GM19025 (cell line): ENCODE measurements around the gene CALHM1.

ENCODE experiments used
- ATAC-seq: cut with Tn5 transposase; IDR thresholded peaks from one replicate; pipeline ENCODE4 v1.9.1; 2021; ENCODE audit warnings: mild to moderate bottlenecking, low read depth, moderate library complexity; ENCODE audit not compliant: unreplicated experiment

CALHM1 gene

DNA sequence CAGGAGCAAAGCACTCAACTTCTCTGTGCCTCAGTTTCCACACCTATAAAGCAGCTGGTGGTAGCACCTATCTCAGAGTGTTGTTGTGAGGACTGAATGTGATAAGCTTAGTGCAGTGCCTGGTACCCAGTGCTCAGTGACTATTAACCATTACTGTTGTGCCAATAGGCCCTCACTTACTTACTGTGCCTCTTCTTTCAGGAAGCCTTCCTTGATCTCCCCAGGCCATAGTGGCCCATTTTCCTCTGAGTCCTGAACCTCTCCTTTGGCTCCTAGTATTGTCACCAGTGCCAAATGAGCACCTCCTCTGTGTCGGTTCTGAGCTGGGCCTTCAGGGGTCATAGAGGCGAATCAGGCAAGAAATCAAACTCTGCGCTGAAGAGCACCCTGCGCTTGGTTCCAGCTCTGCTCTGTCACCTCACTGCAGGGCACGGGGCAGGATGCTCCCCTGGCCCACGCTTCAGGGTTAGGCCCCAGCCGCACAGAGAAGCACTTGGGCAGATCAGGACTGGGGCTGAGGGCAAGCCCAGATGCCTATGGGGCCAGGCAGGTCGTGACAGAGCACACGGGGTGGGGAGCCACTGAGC is 2.5 kb downstream of the CALHM1 start:
- ATAC-seq = no peak

DNA sequence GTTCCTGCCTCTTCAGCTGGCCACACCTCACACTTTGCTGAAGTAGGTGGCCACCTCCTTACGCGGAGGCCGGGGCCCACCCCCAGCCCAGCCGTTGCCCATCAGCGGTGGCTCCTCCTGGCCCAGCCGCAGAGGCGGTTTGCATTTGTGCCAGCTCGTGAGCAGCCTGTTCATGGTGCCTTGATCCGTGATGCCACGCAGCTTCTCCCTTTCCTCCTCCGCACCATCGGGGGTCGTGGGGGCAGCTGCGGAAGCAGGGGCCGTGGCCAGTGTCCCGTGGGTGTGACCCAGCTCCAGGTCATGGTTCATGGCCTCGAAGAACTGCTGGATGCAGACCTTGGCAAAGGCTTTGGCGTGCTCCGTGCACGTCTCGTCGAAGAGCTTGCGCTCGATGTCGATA is 3.5 kb downstream of the CALHM1 start:
- ATAC-seq = no peak

DNA sequence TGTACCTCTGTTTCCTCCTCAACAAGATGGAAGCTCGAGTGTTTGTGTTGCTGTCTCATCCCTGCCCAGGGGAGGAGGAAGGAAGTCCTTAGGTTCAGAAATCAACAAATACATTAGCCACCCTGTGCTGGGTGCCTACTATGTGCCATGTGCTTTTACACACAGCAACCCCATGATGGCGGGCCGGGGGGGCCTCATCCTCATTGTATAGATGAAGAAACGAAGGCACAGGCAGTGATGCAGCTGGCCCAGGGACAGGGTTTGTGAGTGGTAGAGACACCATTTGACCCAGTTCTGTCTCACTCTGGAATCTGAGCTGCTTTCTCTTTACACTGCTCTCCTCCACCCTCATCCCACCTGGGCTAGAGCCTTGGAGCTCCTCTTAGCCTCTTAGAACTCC is 4.7 kb downstream of the CALHM1 start:
- no peak for ATAC-seq

DNA sequence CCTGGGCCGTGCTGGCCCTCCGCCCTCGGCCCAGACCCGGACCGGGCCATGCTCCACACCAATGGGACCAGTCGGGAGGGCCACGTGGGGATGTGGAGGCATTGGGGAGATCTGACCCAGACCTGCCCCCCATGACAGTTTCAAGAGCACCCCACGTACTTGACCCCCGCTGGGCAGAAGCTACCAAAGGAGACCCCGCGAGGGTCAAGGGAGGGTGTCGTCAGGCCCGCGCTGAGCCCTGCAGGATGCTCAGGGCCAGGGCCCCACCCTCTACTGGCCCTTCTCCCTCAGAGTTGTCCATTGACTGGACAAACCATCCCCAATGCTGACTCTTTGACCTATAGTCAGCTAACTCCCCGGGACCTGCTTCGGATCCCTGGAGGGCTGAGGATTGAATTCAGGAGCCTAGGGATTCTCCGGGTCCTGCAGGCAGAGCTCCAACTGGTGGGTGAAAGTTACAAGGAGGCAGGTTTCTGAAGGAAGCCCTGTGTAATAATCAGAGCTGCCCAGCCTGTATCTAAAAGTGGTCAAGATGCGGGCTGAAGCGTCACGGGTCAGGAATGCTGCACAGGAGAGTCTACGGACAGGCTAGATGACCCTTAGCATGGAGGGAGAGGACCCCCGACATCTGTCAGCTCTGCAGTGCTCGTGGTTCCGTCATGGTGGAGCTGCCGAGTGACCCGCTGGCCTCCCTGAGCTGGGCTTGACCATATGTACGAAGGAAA is 6.0 kb downstream of the CALHM1 start:
- ATAC-seq = no peak

DNA sequence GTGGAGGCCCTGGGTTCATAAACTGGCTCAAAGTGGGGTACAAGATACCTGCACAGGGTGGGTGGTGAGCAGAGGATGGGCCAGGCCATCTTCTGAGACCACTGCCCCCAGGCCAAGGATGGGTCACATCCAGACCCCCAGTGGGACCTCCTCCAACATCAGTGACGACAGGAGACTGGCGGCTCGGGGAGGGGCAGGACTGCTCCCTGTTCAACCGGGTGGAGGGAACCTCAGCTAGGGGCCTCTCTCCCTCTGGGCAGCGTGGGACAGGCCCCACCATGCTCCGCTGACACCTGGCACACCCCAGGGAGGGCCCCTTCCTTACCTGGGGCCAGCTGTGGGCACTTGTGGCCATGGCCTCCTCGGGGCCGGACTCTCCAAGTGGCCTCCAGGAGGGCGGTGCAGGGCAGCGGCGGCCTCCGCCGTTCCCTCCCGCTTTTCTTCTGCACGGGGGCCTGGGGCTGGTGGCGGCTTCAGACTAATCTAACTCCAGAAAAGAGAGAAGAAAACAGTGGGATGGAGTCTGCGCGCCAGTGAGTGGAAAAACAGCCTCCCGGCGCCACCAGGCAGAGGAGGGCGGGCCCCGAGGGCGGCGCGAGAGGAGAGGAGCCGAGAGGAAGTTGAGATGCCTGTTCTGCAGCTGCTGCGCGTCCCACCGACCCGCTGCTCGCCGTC is 6.7 kb downstream of the CALHM1 start, which contains the start of gene CALHM2:
Gene CALHM2 (minus strand): TSS at position 540 of the 675 bp plus-strand sequence. CDS start 2,429 bp downstream, outside the sequence.
- peak; percentile 62 for ATAC-seq

DNA sequence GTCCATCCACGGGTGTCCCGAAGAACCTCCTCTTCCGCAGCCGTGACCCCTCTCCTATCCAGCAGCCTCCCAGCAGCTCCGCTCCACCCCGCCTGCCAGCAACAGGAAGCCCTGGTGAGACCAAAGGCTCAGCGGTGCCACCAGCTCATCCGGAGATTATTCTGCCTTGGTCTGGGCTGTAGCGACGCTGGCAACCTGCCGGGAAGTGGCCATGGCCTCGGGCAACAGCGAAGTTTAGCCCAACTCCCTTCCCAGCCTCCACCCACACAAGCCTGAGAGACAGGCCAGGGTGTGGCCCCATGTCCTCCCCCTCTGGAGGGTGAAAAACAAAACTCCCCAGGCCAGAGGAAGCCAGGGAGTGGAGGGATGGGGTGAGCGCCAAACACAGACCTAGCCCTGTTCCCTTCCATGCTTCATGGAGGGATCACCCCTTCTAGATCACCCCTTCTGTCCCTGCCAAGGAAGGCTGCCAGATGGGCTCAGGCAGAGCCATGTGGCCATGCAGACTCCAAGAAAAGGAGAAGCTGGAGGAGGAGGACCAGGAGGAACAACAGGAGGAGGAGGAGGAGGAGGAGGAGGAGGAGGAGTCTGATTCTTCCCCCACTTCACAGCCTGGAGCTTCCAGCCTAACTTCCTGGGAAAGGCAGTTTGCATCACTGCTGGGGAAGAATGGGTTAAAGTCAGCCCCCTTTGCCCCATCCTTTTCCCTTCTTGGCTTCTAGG is 7.4 kb downstream of the CALHM1 start:
- no peak for ATAC-seq

DNA sequence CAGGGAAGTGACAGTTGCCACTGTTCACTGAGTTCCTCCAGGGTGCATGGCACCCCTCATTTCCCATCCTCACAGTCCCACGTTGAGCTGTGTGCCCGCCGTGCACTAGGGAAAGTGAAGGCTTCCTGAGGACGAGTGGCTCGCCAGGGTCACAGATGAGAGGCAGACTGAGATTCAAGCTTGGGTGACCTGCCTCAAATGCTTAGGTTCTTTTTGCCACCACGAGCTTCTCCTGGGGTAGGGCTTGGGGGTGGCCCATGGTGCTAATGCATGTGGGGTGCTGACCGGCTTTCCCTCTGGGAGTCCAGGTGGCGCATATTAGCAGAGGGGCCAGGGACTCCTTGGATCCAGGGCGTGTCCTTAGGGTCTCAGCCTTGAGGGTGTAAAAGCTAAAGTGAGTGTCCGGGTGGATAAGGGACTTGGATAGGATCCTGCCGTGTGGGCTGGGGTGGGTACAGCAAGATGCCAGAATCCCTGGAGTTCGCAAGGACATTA is 8.5 kb downstream of the CALHM1 start:
- ATAC-seq = no peak

DNA sequence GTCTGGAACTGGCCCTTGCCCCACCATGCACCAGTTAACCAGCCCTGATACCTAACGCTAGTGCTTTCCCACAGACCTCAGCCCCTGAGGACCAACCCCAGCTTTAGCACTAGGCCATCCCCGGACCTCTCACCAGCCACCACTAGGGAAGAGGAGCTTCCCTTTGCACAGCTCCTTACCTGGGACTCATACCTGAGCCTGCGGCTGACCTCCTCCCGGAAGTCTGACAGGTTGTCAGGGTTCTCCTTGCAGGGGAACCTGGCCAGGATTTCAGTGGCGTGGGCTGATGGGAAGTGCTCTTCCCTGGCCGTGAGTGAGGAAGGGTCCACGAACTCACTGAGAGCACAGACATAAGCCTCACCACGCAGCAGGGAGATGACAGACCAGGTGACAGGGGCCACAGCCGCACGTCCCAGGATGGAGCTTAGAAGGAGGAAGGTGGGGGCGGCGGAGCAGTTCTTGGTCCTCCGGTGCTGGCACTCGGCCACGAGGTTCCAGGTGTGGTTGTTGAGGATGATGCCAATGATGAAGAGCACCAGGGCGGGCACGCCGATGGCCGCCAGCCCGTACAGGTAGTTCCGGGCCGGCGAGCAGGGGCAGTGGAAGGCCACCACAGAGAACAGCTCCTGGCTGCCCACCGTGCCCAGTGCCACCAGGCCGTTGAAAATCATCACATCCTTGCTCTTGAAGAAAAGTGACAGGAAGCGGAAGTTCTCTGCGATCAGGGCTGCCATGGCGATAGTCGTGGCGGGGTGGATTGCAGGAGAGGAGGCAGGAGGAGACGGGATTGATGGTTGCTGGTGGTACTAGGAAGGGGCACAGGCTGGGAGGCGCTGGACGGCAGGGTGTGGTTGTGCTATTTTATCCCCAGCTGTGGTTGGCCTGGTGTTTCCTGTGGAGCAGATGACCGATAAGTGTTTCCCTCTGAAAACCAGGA is 9.2 kb downstream of the CALHM1 start:
- no peak for ATAC-seq

DNA sequence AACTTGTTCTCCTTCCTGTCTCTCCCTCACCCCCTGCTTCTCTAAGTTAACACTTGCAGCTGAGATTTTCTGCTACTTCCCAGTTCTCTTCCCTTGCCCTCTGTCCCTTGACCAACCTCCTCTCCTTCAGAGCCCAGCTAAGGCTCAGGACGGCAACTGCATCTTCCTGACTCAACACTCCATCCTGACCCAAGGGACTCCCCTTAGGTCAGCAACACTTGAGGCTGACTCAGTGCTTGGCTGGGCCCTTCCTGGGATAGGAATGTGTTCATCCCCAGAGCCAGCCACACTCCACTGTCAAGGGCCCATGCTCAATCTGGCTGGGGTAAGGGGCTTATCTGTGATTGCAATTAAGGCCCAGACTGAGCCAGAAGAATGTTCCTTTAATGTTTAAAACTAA is 10.0 kb downstream of the CALHM1 start:
- no peak for ATAC-seq

DNA sequence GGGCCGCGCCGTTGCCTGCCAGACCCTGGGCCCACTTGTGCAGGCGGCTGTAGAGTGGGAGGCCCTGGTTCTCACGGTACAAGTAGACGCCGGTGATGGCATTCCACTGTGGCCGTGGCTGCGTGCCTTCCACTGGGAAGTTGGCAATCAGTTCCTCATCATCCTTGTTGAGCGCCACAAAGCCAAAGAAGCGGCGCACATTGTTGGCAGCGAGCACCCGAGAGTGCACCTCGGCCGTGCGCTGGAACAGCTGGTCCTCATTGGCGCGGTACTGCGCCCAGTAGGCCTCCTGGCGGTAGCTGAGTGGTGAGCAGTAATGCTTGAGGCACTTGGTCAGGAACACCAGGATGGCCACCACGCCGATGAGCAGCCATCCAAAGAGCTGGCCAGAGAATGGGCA is 11.5 kb downstream of the CALHM1 start:
- no peak for ATAC-seq

DNA sequence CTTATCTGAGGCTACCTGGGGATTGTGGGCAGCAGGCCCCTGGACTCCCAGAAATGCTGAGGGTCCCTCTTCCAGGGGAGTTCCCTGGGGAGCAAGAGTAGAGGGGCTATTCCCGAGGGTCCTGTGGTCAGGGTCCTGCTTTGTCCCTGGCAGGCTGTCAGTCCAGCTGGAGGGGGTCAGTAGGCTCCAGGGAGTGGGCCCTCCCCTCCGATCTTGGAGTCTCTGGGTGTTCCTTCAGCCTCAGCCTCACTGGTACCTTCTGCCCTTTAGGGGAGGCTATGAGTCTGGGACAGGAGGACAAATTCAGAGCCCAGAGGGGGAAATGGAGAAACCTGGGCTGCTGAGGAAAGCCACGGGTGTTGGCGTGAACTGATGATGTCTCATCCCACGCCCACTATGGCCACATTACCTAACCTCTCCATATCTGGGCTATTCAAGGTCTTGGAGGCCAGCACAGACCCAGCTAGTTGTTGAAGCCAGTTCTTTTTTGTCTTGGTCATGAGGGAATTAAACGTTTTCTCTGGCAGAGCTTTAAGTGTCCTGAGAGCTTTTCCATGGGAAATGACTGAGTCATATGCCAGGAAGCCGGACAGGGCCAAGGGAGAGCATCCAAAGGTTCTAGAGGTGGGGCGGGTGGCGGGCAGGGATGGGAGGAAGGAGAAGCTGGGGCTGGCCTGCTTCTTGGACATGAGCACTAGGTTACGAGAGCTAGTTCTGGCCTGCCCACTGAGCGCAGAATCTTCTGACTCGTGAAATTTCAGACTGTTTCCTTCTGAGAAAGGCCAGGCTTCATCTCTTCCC is 12.7 kb downstream of the CALHM1 start:
- ATAC-seq = no peak

DNA sequence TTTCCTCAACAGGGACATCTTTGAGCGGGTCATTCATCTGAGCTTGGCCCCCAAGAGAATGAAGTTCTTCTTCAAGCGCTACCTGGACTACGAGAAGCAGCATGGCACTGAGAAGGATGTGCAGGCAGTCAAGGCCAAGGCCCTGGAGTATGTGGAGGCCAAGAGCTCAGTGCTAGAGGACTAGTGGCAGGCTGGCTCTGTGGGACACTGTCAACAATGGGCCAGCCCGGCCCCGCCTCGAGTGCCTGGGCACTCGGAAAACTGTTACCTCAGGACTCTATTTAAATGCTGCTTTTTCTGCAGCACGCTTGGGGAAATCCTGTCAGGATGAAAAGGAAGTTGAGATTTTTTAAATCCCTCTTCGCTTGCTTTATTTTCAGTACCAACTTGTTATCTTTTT is 13.3 kb downstream of the CALHM1 start:
- no peak for ATAC-seq

DNA sequence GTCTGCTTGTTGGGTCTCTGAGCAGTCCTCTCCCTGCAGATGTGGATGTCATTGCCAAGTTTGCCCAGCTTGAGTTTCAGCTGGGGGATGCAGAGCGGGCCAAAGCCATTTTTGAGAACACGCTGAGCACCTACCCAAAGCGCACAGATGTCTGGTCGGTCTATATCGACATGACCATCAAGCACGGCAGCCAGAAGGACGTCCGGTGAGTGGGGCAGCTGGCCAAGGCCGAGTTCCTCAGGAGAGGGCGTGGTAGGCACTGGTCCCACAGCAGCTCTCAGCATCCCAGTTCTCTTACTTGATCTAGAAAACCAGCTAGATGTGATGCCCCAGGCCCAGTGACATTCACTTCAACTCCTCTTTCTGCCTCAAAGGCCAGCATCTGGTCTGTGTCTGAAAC is 14.2 kb downstream of the CALHM1 start:
- no peak for ATAC-seq

DNA sequence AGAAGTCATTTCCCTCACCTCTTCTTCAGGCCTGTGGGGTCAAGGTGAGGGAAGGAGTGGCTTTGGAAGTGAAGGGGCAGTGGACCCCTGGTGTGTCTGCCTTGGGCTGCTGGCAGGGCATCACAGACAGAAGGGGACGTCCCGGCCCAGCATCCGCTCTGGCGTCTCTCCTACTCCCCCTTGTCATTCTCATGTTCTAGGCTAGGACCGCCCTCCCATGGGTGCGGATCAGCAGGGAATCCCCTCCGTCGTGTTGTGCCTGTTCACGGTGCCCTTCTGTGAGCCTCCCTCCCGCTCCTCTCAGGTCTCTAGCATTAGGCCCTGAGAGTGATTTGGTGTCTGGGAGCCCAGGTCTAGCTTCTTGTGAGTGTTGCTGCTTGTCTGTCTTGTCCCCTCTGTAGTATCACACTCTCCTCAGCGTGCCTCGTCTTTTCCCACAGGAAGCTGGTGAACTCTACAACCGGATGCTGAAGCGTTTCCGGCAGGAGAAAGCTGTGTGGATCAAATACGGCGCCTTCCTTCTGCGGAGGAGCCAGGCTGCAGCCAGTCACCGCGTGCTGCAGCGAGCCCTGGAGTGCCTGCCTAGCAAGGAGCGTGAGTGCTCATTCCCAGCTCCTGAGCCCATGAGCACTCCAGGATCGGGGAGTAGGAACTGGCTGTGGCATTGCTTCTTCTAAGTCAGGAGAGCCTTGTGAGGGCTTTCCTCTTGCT is 15.1 kb downstream of the CALHM1 start:
- no peak for ATAC-seq

DNA sequence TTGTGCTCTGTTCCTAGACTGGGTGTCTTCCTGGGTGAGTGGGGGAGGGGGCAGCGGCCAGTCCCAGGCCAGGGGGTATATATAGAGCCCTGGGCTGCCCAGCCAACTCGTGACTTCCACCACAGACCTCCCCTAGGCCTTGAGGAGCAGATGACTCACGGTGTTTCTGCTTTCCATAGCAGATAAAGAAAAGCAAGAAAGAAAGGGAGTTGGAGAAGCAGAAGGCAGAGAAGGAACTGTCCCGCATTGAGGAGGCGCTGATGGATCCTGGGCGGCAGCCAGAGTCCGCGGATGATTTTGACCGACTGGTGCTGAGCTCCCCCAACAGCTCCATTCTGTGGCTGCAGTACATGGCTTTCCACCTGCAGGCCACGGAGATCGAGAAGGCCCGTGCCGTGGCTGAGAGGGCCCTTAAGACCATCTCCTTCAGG is 16.7 kb downstream of the CALHM1 start:
- no peak for ATAC-seq

DNA sequence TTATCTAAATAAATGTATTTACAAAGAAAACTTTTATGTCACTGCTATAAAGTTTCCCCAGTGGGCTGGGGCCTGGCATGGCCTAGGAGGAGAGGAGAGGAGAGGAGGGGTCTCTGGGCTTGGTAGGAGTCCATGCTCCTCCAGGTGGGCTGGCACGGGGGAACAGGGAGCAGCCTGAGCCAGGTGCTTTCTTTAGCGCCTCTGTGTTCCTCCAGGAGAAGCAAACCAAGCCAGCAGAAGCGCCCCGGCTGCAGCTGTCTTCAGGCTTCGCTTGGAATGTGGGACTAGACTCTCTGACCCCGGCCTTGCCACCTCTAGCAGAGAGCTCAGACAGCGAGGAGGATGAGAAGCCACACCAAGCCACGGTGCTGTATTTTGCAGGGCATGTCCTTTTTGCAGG is 17.1 kb downstream of the CALHM1 start:
- no peak for ATAC-seq

DNA sequence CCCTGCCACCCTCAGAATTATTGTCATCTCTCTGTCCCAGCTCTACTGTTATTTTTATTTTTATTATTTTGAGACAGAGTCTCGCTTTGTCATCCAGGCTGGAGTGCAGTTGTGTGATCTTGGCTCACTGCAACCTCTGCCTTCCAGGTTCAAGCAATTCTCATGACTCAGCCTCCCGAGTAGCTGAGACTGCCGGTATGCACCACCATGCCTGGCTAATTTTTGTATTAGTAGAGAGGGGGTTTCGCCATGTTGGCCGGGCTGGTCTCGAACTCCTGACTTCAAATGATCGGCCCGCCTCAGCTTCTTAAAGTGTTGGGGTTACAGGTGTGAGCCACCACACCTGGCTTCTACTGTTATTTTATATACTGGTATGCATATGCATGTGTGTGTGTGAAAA is 17.5 kb downstream of the CALHM1 start:
- ATAC-seq = no peak

DNA sequence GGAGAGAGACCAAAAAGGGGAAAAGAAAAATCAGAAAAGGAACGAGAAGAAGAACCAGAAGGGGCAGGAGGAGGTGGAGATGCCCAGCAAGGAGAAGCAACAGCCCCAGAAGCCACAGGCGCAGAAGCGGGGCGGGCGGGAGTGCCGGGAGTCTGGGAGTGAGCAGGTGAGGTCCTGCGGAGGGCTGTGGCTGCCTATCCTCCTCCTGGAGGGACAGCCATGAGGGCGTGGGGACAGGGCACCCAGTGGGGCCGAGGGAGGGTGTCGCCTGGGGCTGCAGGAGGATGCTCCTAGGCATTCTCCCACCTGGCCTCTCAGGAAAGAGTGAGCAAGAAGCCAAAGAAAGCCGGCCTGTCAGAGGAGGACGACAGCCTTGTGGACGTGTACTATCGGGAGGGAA is 18.3 kb downstream of the CALHM1 start:
- no peak for ATAC-seq
